H4 (cell line): ENCODE data around the gene SMIM30. TPM values are rescaled to one million over a fixed set of nuclear protein-coding genes. Genes with fewer than 3 reads are reported as not detected.
"Not testable (repeated sequence)": the region's sequence is repeated elsewhere in the genome, so short reads cannot be mapped to it uniquely, and the experiment has no call there.

Source experiments
- DNase-seq: peaks from one replicate; pipeline ENCODE4 v3.0.0-alpha.2; 2015; ENCODE audit warnings: low spot score
- total RNA-seq: library from RNA; depleted of rRNA; stranded (reverse); fragments of >200 nt; shearing (Covaris generic); gene quantifications from 2 replicates; pipeline ENCODE4 v1.2.3, GENCODE V29; 2014; rRNA removed

The SMIM30 gene
- 131 and 137 TPM in 2 replicates for total RNA-seq

DNA sequence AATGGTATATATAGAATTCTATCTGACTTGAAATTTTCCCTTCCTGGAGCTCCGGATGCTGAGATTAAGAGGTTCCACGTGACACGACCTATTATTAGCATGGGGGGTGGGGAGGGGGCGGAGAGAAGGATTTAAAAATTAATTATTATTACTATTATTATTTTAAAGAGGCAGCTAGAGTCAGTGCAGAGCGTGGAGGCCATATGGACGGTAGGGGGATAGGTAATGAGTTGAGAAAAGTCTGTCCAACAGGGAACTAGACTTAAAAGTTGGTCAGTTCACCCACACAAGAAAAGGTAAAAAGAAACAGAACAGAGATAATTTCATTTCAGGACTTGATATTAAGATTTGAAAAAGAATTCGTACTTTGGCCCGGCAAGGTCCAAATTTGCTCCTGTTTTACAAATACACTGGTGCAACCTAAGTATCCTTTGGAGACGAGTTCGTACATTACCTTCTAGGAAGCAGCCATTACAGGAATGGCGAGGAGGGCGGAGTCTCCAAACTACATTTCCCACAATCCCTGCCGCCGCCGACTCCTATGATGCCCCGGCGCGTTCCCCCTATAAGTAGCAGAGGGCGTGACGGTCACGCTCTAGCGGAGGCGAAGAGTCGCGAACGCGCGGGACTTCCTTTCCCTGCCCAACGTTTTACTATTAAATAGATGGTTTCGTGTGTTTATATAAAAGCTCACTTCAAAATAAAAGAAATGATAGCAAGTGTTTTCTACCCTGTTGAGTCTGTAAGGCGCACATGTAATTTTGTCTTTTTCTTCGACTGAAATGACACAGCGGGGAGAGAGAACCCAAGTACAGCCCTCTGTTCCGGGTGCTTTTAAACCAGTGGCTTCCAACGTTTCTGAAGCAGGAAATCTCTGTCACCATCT is at the start of gene SMIM30:
Gene SMIM30, minus strand, starts transcription at position 481 of the 886 bp plus-strand sequence. CDS start 976 bp downstream, outside the sequence.
- peak; percentile 91 for DNase-seq

GRCh38 chr7:113166176-113166575 is 47.8 kb upstream of the SMIM30 start:
- not testable (repeated sequence) for DNase-seq

DNA sequence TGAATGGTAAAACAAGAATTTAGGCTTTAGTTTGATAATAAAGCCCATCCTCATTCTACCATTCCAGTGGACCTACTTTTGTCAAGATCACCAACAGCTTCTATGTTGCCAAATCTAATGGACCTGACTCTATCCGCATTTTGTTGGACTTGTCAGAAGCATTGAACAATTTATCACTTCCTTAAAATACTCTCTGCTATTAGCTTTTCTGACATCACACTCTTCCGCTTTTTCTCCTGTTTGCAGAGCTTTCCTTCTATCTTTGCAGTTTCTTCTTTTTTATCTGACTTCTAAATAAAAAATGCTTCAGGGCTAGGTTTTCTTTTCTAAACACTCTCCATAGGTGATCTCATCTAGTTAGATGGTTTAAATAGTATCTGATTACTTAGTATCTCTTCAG is 42.7 kb upstream of the SMIM30 start:
- DNase-seq, result no peak

DNA sequence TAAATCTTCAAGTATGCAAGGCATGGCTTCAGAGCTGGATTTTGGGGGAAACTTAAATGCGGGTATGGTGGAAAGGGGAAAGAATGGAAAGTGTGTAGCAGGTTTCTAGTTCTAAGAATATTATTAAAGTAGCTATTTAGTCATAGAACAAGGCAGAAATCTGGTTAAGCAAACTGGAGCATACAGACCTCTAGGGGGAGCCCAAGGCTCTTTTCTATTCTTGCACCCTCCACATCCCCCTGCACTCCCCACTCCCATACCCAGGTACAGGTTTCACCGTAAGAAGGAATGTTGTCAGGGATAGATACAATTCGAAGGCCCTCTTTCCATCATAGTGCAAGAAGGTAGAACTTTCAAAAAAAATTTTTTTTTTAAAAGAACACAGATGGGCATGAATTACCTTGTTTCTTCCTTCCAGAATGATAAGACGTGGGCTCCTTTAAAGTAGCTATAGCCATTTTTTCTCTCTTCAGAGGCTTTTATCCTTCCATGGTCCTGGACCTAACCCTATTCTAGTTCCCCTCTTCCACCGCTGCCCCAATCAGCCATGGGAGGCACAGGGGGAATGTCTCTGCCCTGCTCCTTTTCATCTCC is 41.5 kb upstream of the SMIM30 start:
- no peak for DNase-seq

GRCh38 chr7:113158756-113159155 is 40.4 kb upstream of the SMIM30 start:
- DNase-seq, result no peak

DNA sequence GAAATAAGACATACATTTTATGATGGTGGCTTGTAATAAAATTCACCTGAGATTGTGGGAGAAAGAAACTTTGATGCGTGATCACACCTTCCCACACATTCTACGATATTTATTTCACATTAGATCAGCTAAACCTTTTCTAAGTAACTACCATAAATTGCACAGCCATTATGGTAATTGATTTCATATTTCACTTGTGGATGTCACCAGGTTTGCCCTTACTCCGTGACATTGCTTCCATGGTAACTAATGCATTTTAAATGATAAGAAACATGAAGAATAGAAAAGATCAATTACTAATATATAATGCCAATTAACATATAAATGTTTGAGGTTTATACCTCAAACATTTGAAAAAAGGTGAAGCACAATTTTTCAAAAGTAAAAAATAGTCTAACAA is 35.8 kb upstream of the SMIM30 start:
- DNase-seq, result no peak

- no peak for DNase-seq
Observed at GRCh38 chr7:113144817-113145216, 26.5 kb upstream of the SMIM30 start.

- no peak for DNase-seq
Observed at GRCh38 chr7:113143486-113144257, 25.3 kb upstream of the SMIM30 start.

DNA sequence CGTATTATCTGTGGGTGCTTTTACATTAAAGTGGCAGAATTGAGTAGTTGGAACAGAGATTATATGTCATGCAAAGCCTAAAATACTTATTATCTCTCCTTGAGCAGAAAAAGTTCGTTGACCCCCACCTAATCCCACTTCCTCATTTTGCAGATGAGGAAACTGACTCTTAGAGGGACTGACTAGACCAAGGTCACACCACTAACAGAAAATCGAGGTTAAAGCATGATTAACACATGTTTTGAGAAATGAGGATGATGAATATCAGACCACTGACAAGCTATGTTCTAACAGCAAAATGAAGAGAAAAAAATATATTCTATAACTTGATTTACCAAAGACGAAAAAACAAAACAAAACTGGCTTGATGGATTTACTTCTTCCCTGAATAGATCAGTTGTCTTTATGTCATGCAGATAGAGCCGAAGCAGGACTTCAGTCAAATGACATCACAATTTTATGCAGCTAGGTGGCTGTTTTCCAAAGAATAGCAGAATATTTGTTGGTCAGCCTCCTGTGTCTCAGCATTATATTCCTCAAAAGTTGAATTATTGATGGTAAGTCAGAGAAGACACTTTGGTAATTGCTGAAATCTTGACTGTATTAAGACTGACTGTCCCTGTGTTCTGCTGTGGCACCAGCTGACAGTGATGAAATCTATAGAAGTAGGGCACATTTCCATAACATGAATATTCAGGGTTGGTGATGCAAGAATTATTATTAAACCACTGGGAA is 24.2 kb upstream of the SMIM30 start:
- no peak for DNase-seq

DNA sequence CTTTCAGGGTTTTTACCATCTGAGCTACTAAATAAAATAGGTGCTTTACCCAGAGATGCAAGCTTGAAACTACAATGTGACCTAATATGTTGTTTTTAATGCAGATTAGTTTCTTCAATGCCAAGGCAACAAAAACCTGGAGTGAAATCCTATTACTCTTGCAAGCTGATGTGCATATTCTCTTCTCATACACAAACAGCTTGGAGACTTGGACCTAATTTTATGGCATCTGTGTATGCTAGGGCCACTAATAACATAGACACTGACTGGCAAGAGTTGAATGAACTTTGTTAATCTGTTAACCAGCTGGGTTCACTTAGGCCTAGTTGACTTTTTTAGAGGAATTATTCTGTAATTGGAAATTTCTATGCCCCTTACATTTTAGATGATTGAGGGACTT is 23.4 kb upstream of the SMIM30 start:
- DNase-seq, result no peak

DNA sequence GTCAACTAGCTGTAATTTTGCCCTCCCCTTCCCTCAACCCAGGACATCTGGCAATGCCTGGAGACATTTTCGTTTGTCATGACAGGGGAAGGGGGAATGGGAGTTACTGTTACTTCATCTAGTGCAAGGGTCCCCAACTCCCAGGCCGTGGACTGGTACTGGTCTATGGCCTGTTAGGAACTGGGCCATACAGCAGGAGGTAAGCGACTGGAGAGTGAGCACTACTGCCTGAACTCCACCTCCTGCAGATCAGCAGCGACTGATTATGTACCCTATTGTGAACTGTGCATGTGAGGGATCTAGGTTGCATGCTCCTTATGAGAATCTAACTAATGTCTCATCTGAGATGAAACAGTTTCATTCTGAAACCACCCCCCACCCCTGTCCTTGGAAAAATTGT is 22.6 kb upstream of the SMIM30 start:
- no peak for DNase-seq

- no peak for DNase-seq
Observed at GRCh38 chr7:113137241-113137640, 18.9 kb upstream of the SMIM30 start.

- DNase-seq, result no peak
Observed at GRCh38 chr7:113134025-113134424, 15.7 kb upstream of the SMIM30 start.

- DNase-seq, result no peak
Observed at GRCh38 chr7:113131367-113131766, 13.0 kb upstream of the SMIM30 start.

DNA sequence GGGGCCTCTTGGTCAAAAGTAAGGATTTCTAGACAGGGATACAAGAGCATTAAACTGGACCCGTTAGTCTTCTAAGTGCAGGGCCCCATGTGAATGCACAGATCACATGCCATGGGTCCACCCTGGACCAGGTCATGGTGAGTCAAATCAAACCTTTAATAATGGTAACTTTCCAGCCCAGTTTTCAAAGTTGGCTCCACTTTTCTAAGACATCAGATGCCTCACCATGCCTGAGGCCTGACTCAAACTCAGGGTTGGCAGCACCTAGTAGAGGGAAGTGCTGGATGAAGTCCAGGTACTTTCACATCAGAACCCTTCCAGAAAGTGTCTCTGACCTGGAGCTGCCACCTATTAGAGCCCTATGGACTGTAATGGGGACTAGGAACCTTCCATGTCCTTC is 9.7 kb upstream of the SMIM30 start:
- no peak for DNase-seq

GRCh38 chr7:113125728-113126127 is 7.4 kb upstream of the SMIM30 start:
- no peak for DNase-seq

DNA sequence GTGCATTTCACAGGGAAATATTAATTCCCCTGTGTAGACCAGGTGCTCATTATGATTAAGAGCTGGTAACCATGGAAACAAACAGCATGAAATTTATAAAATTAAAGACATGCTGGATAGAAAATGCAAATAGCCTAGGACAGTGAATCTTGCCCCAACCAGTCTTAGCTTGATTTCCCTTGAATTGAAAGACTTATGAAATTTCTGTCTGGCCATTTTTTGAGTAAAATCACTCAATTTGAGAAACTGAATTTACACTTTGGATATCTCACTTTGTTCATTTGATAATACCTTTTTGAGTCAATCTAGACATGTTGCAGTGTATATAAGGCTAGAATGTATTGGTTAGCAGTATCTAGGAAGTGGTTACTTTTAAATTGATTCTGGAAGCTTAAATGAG is 4.4 kb upstream of the SMIM30 start:
- DNase-seq, result no peak

DNA sequence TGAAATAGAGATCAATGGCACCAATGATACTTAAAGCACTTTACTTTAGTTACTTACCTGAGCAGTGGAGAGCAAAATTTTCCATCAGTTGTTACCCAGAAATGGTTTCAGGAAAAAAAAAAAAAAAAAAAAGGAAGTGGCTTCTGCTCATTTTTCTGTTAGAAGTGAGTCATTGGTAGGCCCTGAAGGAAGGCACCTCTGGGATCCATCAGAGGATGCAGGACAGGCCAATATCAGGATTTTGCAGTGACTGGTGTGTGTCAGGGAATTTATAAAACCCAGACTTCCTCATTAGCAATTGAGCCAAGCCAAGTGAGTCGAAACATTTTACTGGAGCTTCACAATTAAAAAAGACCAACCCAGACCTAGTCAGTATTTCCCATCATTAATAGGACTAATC is 2.3 kb upstream of the SMIM30 start:
- no peak for DNase-seq

GRCh38 chr7:113119429-113119828 is 1.1 kb upstream of the SMIM30 start:
- no peak for DNase-seq

DNA sequence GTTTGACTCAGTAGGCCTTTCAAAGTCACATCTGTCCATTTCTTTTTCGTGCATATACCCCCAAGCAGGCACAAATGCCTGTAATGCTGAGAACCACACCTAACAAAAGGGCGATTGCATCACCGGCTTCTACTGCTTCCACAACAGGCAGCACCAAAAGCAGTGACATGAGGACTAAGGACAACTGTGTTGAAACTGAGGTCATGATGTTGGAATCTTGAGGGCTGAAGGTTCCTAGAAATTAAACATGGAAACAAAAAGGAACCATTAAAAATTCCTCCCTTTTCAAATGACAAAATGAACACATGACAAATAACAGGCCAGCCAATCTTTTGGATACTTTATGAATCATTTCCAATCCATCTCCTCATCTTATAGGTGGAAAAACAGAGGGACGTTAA is 980 bp downstream of the SMIM30 start:
- DNase-seq, result not testable (repeated sequence)

- DNase-seq, result peak; percentile 9
Observed at GRCh38 chr7:113113912-113114311, 4.4 kb downstream of the SMIM30 start.

DNA sequence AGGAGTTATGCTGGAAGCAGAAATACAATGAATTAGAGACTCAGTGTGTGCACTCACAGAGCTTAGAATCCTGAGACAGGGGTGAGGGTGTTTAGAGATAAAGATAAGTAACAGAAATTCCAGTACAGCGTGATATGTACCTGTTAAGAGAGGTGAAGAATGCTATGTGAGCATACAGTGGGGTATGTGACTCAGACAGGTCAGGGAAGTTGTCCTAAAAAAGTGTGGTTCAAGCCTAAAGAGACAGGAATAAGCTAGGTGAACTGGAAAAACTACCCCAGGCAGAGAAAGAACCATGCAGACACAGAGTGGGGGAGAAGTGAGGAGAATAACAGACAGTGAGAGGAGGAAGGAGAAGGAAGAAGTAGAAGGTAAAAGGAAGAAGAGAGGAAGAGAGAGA is 8.6 kb downstream of the SMIM30 start:
- DNase-seq, result no peak
